NCI-H460 (cell line): Measurements from ENCODE around the gene SLC45A3. TPM values are rescaled to one million over a fixed set of nuclear protein-coding genes. Genes with fewer than 3 reads are reported as not detected.
"Not testable (repeated sequence)": the region's sequence is repeated elsewhere in the genome, so short reads cannot be mapped to it uniquely, and the experiment has no call there.

ENCODE experiments used
- DNase-seq: peaks from one replicate; pipeline ENCODE4 v3.0.0-alpha.2; 2016; ENCODE audit warnings: low read depth; ENCODE audit errors: extremely low read depth
- total RNA-seq: library from RNA; depleted of rRNA; stranded (reverse); fragments of >200 nt; shearing (Covaris generic); gene quantifications from 2 replicates; pipeline ENCODE4 v1.2.3, GENCODE V29; 2014

The SLC45A3 gene
- total RNA-seq, 1 experiment from 2014 or later, result 2.1 TPM

- DNase-seq, result no peak
Measured at GRCh38 chr1:205639567-205639966, 40.7 kb downstream of the SLC45A3 start.

DNA sequence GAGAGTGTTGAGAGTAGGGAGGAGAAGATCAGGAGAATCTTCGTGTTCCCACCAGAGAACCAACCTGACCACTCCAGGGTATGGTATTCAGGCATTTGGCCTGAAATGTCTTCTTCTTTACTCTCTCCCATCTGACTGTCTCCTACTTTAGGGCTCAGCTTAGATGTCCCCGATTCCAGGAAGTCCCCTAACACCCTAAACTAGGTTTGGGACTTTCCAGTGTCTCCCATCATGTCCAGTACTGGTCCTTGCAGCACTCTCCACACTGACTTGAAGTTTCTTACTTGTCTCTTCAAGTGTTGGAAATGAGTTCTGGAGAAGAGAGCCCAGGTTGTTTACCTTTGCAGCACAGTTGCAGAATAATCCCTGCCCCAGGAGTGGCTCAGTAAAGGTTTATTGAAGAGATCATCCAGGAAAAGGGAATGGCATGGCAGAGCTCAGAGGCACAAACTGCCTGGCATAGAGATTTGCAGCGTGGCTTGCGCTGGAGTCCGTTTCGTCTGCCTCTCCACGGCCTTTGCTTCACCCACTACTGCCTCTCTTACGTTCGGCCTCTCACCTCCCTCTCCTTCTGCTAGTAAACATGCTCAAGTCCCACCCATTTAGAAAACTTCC lies 42.3 kb downstream of the SLC45A3 start:
- no peak for DNase-seq

DNA sequence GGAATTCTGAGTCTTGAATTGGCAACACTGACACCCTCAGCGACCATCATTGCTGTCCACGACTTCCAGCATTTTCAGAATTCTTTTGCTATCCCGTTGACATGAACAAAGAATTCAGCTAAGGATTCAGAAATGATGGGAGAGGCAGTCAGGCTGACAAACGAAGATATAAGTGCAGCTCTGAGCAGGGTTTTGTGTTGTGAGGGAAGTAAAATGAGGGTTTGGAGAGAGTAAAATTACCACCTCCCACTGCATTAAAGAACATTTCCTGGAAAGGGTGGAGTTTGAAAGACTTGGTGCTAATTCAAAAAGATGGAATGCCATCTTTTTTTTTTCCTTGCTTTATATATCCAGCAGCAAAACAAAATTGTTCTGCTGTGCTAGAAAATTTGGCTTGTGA lies 43.6 kb downstream of the SLC45A3 start:
- no peak for DNase-seq

GRCh38 chr1:205636138-205636530 lies 44.2 kb downstream of the SLC45A3 start:
- DNase-seq, result not testable (repeated sequence)

- no peak for DNase-seq
Measured at GRCh38 chr1:205633421-205633976, 46.8 kb downstream of the SLC45A3 start.

DNA sequence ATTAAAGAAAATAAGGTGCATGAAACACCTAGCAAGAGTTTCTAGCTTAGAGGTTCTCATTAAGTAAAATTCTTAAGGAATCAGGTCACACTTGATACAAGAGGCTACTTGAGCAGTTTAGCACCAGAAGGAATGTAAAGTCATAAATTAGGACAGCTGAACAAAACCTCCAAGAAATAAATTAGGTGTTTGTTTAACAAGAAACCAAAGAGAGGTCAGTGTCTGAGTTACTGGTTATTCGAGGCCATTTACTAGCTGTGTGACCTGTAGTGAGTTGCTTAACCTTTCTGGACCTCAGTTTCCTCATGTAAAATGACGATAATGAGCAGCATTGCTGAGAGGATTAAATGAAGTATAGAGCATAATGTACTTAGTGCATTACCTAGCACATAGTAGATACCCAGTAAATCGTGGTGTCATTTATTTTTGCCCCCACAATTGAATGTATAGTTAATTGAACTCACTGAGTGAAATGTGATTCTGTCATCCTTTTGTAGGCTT lies 47.6 kb downstream of the SLC45A3 start:
- no peak for DNase-seq

DNA sequence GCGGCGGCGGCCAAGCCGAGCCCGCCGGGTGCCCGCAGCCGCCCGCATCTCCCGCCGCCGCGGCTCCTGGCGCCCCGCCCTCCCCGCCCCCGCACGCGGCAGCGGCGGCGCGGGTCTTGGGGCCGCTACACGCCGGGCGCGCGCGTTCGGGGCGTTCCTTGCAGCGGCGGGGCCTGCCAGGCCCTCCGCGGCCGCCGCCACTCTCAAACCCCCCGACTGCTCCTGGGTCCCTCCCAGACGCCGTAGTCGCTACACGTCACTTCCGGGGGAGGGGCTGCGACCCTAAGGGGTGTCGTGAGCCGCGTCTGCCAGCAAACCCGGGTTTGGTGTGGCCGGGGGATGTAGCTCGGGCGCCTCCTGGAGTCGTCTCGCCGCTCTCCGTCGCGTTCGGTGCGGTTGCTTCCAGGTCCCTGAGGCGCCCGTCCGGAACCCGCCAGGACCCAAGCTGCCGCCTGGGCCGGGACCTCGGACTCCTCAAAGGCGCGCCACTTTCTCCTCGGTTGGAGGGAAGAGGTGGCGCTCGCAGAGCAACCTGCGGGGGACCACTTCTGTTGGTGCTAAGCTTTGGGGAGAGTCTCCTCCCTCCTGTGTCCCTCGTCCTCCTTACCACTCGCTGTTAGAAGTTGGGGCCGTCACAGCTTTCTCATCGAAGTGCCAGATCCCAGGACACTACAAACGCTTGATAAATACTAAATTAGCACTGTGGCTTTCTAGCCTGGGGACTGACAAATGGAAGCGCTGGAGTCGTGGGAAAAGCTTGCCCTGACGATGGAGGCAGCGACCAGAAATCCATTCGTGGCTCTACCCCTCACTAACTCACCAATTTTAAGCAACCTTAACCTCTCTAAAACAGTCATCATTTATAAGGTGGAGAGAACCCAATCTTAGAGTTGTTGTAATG lies 48.3 kb downstream of the SLC45A3 start, which contains the start of gene ELK4:
TSS of gene ELK4 (minus strand) at position 244 of the 901 bp plus-strand sequence. CDS start 8,129 bp downstream, outside the sequence.
- DNase-seq, result peak; percentile 99

GRCh38 chr1:205631010-205631767 lies 49.1 kb downstream of the SLC45A3 start:
- peak; percentile 58 for DNase-seq

GRCh38 chr1:205630651-205631009 lies 49.7 kb downstream of the SLC45A3 start:
- no peak for DNase-seq

- no peak for DNase-seq
Measured at GRCh38 chr1:205630241-205630640, 50.1 kb downstream of the SLC45A3 start.

DNA sequence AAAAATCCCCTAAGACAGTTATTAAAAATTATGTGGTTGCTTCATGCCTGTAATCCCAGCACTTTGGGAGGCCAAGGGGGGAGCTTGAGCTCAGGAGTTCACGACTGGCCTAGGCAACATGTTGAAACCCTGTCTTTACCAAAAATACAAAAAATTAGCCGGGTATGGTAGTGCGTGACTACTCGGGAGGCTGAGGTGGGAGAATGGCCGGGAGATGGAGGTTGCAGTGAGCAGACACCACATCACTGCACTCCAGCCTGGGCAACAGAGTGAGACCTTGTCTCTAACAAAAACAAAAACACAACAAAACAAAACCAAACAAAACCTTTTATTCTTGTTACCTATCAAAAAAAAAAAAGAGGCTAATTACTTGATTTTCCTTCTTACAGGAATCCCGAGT lies 50.6 kb downstream of the SLC45A3 start:
- no peak for DNase-seq

DNA sequence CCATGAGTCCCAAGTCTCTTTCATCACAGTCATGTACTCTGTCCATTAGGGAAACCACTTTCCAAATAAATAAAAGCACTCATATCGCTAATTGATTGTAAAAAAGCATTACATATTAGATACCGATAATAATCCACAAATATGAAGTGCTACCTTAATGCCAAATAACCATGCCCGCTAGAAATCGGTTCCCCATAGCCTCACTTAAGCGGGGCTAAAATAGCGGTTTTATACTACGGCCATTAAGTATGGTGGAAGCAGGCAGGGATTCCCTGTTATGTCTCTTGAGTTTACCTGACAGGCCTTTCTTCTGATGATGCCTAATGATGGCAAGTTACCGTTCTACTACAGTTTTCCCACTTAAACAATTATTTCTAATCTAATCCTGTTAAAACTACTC lies 52.4 kb downstream of the SLC45A3 start:
- no peak for DNase-seq

GRCh38 chr1:205626216-205626615 lies 54.1 kb downstream of the SLC45A3 start:
- no peak for DNase-seq

GRCh38 chr1:205623646-205624045 lies 56.7 kb downstream of the SLC45A3 start:
- no peak for DNase-seq

DNA sequence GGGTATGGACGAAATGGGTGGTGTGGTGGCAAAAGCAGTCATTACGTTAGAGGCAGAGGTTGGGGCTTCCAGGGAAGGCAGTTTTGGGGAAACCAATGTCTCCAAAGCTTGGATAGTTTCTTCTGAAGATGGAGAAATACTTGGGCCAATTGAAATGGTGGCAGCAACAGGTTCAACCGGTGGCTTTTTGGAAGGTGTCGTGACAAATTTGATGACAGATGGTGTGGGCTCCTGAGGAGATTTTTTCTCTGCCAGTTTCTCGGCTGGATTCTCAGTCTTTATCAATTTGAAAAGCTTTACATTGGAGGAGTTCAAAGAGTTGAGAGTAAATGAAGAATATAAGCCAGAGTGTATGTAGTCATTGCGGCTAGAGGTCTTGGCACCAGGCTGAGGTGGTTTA lies 60.0 kb downstream of the SLC45A3 start:
- no peak for DNase-seq

DNA sequence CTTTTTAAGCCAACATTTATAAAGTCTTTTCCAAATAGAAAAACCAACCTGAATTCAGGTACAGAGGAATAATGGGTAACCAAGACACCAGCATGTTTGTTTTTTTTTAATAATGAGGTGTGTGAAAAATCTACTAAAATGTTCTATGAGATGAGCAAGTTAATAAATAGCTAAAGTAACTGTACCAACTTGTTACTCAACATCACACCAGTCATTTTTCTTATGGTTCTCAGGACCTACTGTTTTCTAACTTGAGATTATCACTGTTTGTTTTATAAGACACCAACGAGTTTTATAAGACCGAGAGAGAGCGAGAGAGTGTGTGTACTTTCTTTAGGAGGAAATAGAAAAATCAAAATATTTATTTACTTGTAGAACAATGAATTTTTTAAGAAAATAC lies 60.9 kb downstream of the SLC45A3 start:
- DNase-seq, result no peak

GRCh38 chr1:205616563-205617293 lies 63.6 kb downstream of the SLC45A3 start:
- DNase-seq, result no peak

- no peak for DNase-seq
Measured at GRCh38 chr1:205615789-205616188, 64.5 kb downstream of the SLC45A3 start.

DNA sequence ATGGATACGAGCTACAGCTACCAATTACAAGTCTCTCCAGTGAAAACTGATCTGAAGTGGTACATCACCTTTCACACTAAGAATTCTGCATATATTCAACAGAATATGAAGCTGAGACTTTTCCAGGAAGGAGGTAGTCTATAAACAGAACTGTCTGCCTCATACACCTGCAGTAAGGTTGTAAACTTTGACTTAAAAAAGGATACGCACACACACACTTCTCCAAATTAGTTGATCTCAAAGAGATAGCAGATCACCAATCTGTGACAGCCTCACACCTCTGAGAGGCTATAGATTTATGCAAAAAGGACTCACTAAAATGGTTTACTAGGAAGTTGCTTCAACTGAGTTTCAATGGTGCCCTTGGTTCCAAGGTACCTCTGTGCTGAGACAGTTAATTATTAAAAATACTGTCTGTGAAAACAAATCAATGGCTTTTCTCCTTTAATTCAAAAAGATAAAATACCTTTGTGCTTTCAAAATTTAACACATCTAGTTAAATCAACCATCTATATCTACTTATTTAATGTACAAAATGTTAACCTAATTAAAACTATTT lies 66.4 kb downstream of the SLC45A3 start:
- no peak for DNase-seq

GRCh38 chr1:205612556-205612955 lies 67.8 kb downstream of the SLC45A3 start:
- DNase-seq, result no peak
